HG02870 (cell line): Measurements from ENCODE around the gene SETD7.

Experiments used
- ATAC-seq: cut with Tn5 transposase; IDR thresholded peaks from one replicate; pipeline ENCODE4 v1.9.1; 2021; ENCODE audit warnings: mild to moderate bottlenecking, moderate library complexity; ENCODE audit not compliant: unreplicated experiment

Gene SETD7

GRCh38 chr4:139514382-139515059 is 41.5 kb downstream of the SETD7 start:
- ATAC-seq: no peak

GRCh38 chr4:139511320-139511719 is 44.7 kb downstream of the SETD7 start:
- ATAC-seq: no peak

GRCh38 chr4:139509727-139510410 is 46.1 kb downstream of the SETD7 start:
- no peak for ATAC-seq

GRCh38 chr4:139508581-139509237 is 47.3 kb downstream of the SETD7 start:
- no peak for ATAC-seq

GRCh38 chr4:139506774-139507173 is 49.2 kb downstream of the SETD7 start:
- no peak for ATAC-seq

- no peak for ATAC-seq
Observed at GRCh38 chr4:139503622-139504166, 52.3 kb downstream of the SETD7 start.

- no peak for ATAC-seq
Observed at GRCh38 chr4:139501927-139502899, 53.8 kb downstream of the SETD7 start.

GRCh38 chr4:139501527-139501926 is 54.5 kb downstream of the SETD7 start:
- ATAC-seq: no peak

GRCh38 chr4:139501117-139501516 is 54.9 kb downstream of the SETD7 start:
- ATAC-seq: no peak

GRCh38 chr4:139499186-139499585 is 56.8 kb downstream of the SETD7 start:
- no peak for ATAC-seq

GRCh38 chr4:139493176-139493575 is 62.8 kb downstream of the SETD7 start:
- ATAC-seq: no peak

GRCh38 chr4:139492429-139492828 is 63.6 kb downstream of the SETD7 start:
- no peak for ATAC-seq

GRCh38 chr4:139489638-139490037 is 66.4 kb downstream of the SETD7 start:
- no peak for ATAC-seq

- ATAC-seq: no peak
Observed at GRCh38 chr4:139488442-139488841, 67.6 kb downstream of the SETD7 start.

- no peak for ATAC-seq
Observed at GRCh38 chr4:139484783-139485311, 71.2 kb downstream of the SETD7 start.

- ATAC-seq: no peak
Observed at GRCh38 chr4:139483000-139483399, 73.0 kb downstream of the SETD7 start.

GRCh38 chr4:139481465-139481864 is 74.6 kb downstream of the SETD7 start:
- no peak for ATAC-seq

GRCh38 chr4:139476363-139476762 is 79.7 kb downstream of the SETD7 start:
- no peak for ATAC-seq

- ATAC-seq: no peak
Observed at GRCh38 chr4:139472852-139473251, 83.2 kb downstream of the SETD7 start.

GRCh38 chr4:139470997-139471665 is 84.9 kb downstream of the SETD7 start:
- ATAC-seq: no peak
